ENCODE results near the gene RABL6.
"Not testable (repeated sequence)": the region's sequence is repeated elsewhere in the genome, so short reads cannot be mapped to it uniquely, and the experiment has no call there.

RABL6 gene

DNA sequence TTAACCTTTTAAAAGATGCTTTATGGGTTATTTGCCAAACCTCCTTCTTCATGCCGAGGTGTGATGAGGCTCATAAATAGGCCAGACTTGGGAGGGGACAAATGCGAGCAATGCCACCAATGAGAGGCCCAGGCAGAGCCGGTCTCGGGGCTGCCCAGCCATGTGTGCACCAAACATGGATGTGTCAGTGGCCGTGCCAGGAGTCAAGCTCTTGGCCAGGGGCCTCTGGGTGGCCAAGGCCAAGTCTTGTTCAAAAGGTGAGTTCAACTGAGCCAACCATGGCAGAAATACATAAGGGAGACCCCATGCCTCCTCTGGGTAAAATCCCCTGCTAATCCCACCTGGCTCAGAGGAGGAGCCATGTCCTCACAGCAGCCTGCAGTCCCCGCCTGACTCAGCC lies 32.6 kb upstream of the RABL6 start:
- no peak for DNase-seq (ENCODE audit: low read depth)

DNA sequence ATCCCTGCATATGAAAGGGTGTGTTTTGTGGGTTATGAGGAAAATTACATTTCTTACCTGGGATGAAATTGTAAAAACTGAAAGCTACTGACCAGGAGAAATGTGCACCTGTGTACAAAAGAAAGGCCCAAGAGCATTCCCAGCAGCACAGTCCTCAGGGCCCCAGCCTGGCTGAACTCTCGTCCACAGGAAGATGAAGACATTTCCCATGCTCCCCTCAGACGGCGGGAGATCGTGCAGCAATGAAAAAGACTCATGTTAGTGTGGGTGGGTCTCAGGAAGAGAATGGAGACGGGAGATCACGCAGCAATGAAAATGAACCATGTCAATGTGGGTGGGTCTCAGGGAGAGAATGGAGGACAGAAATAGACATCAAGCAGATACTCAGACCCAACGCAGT lies 30.8 kb upstream of the RABL6 start:
- DNase-seq (ENCODE audit: low read depth): no peak

DNA sequence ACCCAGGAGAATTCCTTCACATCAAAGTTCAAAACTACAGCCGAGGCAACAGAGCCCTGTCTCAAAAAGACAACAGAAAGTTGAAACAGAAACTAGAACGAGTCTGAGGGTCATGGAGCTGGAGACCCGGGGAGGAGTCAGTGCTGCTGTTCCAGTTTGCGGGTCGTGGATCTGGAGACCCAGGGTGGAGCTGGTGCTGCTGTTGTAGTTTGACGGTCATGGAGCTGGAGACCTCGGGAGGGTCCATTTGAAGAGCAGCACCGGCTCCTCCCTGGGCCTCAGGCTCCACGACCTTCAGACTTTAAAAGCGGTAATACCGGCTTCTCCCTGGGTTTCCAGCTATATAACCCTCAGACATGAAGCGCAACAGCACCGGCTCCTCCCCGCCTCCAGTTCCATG lies 30.4 kb upstream of the RABL6 start:
- DNase-seq (ENCODE audit: low read depth): no peak

DNA sequence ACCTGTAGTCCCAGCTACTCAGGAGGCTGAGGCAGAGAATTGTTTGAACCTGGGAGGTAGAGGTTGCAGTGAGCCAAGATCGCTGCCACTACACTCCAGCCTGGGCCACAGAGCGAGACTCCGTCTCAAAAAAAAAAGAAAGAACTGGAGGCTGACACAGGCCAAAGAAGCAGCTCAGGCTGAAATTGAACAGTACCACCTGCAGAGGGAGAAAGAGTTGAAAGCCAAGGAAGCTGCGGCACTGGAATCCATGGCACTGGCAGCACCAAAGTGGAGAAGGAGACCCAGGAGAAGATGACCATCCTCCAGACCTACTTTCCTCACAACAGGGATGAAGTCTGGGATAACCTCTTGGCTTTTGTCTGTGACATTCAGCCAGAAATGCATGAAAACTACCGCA lies 27.9 kb upstream of the RABL6 start:
- DNase-seq (ENCODE audit: low read depth): no peak

DNA sequence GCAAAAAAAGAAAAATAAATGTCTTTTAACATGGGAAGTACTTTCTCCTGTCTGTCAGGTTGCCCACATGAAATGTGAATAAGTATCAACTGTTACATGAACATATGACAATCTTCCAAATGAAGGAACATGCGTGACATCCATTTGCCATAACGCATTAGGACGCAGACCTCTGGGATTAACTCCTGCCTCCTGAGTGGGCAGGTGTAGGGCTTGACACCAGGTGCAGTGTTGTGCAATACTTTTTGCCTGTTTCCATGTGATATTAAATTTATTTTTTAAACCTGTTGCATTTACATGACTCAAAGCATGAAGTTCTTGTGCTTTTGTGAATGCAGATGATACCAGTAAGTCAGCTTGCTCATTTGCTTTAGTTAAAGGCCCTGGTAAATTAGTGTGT lies 25.3 kb upstream of the RABL6 start:
- no peak for DNase-seq (ENCODE audit: low read depth)

DNA sequence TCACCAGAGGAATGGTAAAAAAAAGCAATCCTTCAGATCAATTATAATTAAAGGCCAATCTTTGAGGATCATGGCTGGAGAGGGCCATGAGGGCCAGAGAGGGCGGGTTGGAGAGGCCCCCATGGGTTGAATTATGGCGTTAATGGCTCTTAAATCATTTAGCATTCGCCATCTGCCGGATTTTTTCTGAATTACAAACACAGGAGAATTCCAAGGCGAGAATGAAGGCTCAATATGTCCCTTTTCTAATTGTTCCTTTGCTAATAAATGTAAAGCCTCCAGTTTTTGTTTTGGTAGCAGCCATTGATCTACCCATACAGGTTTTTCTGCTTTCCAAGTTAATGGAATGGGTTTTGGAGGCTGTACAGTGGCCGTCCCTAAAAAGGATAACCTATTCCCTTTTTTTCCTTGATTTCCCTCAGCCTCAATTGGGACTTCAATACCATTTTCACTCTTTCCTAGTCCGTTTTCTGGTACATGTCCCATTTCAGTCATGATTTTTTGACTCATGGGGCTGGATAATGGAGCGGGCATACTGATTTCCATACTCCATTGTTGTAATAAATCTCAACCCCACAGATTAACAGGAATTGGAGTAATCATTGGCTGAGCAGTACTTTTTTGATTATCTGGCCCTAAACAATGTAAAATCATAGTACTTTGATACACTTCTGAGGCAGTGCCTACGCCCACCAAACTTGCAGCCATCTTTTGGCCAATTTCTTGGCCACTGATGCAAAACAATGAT lies 23.3 kb upstream of the RABL6 start:
- DNase-seq (ENCODE audit: low read depth): no peak

DNA sequence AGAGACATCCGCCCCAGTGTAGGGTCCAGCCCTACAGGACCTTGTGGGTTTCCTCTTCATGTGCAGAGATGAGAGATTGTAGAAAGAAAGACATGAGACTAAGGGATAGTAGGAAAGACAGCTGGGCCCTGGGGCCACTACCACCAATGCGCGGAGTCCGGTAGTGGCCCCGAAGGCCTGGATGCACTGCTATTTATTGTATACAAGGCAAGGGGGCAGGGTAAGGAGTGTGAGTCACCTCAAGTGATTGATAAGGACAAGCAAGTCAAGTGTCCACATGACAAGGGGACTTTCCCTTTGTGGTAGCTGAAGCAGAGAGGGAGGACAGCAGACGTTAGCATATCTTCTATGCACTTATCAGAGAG lies 22.8 kb upstream of the RABL6 start:
- no peak for DNase-seq (ENCODE audit: low read depth)

DNA sequence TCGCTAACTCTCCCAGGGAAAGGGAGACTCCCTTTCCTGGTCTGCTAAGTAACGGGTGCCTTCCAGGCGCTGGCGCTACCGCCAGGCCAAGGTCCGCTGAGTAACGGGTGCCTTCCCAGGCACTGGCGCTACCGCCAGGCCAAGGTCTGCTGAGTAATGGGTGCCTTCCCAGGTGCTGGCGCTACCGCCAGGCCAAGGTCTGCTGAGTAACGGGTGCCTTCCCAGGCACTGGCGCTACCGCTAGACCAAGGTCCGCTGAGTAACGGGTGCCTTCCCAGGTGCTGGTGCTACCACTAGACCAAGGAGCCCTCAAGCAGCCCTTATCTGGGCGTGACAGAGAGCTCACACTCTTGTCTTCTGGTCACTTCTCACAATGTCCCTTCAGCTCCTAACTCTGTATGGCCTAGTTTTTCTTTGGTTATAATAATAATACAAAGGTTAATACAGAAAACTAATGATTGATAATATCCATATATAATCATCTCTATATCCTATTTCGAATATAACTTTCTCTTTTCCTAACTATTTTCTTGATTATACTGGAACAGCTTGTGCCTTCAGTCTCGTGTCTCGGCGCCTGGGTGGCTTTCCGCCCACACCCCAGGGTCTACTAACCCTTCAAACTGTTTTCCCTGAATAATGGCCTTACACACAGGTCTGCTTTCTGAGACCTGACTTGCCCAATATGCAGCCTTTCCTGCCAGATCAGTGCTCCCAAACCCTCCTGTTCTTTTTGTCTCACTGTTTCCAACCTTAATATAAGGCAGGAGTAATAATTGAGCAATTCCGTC lies 22.0 kb upstream of the RABL6 start:
- not testable (repeated sequence) for DNase-seq (ENCODE audit: low read depth)

DNA sequence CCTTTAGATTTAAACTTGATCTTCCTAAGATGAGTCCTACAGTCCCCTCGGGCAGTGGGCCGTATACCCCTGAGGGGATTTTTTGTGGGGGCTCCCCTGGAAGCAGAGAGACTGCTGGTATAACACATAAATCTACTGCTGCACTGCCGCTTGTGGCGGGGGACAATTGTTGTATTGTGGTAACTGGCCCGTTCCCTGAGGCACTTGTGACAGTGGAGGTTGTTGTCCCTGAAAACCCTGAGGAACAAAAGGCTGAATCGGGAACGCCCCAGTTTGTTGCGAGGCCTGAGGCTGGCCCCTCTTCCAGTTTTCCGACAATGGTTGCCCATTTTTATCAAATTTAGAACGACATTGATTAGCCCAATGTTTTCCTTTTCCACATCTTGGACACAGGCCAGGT lies 21.3 kb upstream of the RABL6 start:
- no peak for DNase-seq (ENCODE audit: low read depth)

DNA sequence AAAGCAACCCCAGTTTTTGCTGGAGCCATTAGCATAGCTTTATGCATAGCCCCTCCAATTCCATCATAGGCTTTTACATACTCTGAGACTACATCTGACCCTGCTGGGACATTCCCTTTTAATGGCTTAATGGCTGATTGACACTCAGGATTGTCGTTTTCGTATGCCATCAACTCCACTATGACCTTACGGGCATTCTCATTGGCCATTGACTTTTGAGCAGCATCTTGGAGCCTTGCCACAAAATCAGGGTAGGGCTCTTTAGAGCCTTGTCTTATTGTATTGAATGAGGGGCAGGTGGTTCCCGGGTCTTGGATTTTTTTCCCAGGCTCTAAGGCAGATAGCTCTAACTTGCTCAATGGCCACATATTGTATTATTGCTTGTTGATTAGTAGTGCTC lies 20.8 kb upstream of the RABL6 start:
- DNase-seq (ENCODE audit: low read depth): not testable (repeated sequence)

DNA sequence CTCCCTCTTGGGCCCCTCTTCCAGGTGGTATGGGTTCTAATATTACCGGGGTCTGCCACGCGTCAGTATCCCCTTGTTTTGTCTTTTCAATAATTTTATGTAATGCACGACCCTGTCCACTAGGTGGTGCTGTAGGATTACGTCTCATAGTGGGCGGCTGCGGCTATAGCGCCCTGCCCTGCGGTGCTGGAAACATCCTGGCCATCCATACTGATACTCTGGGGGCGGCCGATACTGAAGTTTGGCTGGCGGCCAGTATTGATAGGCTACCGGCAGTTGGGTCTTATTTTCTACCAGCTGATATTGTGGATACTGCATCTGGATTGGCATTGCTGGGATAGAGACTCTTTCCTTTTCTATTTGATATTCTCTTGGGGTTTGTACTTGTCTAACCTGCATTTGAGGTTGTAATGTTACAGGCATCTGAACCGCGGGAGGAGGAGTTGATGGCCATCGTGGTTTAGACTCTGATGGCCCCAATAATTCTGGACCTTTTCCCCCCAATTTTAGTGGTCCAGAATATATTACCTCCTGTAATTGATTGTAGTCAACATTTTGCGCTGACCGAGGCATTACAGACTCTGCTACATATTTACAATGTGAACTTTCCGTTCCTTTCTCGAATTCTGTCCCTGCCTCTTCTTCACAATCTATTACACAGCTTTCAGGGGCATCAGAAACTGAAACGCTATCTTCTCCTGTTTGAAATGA lies 19.9 kb upstream of the RABL6 start:
- peak; percentile 48 for DNase-seq (ENCODE audit: low read depth)

DNA sequence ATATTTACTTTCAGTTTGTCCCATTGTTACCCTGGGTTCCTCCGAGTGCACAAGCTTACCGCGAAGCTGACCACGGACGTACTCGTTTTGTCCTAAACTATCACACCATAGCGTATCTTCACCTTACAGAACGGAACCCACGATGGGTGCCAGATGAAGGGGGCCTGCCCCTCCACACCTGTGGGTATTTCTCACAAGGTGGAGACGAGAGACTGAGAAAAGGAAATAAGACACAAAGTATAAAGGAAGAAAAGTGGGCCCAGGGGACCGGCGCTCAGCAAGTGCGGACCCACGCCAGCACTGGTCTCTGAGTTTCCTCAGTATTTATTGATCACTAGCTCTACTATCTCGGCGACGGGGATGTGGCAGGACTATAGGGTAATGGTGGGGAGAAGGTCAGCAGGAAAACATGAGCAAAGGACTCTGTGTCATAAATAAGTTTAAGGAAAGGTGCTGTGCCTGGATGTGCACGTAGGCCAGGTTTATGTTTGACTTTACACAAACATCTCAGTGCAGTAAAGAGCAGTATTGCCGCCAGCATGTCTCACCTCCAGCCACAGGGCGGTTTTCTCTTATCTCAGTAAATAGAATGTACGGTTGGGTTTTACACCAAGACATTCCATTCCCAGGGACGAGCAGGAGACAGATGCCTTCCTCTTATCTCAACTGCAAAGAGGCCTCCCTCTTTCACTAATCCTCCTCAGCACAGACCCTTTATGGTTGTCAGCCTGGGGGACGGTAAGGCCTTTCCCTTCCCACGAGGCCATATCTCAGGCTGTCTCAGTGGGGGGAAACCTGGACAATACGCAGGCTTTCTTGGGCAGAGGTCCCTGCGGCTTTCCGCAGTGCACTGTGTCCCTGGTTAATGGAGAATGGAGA lies 18.9 kb upstream of the RABL6 start:
- DNase-seq (ENCODE audit: low read depth): peak; percentile 96

DNA sequence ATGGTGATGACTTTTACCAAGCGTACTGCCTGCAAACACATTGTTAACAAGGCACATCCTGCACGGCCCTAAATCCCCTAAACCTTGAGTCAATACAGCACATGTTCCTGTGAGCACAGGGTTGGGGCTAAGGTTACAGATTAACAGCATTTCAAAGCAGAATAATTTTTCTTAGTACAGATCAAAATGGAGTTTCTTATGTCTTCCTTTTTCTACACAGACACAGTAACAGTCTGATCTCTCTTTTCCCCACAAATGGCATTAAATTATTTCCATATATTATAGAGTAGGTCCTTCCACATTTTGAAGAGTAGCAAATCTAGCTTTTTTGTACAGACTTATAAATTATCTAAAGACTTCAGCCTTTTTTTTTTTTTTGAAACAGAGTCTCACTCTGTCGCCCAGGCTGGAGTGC lies 18.2 kb upstream of the RABL6 start:
- DNase-seq (ENCODE audit: low read depth): no peak

DNA sequence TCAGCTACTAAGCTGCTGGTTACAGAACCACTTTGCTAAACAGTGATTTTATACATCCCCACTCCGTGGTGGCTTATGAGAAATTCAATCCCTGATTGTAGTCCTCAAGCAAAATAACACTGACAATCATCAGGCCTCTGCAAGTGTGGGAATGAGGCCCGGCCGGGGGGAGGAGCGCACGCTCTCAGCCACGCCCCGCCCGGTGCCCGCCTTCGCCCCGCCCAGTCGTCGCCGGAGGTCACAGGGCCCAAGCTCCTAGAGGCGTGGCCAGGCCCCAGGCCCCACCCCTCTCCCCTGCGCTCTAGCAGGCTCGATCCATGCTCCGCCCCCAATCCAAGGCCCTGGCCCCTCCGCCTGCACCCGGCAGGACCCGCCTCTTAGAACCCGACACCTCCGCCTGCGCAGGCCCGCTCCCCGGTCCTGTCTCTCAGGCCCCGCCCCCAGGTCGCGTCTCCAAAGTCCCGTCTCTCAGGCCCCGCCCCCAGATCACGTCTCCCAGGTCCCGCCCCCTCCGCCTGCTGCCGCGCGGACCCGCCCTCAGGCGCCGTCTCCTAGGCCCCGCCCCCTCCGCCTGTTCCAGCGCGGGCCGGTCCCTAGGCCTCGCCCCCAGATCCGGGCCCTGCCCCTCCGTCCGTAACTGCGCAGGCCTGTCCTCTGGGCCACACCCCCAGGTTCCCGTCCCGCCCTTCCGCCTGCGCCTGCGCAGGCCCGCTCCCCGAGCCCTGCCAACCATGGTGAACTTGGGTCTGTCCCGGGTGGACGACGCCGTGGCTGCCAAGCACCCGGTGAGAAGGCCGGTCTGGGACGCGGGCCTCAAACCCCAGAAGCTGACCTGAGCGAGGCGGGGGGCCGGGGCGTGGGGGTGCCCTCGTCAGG lies 16.9 kb upstream of the RABL6 start, which contains the start of gene TMEM141:
TSS of gene TMEM141 (plus strand) at position 705 of the 876 bp plus-strand sequence. CDS start at position 732, 27 bp downstream.
- DNase-seq (ENCODE audit: low read depth): peak; percentile 99

DNA sequence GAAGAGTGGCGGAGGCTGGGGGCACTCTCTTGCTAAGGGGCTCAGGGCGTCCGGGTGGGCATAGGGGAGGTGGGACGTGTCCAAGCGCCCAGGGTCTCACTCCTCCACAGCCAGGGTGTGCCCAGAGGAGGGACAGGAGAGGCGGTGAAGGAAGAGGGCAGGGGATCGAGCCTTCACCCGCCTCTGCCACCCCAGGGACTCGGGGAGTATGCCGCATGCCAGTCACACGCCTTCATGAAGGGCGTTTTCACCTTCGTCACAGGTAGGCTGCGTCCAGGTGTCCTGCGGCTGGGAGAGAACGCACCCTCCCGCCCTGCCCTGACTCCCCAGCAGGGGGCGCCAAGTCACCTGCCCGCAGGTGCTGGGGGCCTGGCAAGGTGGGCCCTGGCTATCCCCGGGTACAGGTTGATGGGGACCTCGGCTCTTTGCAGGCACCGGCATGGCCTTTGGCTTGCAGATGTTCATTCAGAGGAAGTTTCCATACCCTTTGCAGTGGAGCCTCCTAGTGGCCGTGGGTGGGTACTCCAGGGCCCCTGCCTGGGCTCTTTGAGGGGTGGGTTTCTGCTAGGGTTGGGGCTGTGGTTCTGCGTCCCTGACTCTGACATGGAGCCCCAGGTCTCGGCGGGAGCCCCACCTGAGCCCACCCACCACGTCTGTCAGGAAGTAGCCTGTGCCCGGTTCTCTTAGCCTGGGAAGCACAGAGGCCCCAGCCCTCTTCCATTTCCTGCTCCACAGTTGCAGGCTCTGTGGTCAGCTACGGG lies 16.1 kb upstream of the RABL6 start:
- DNase-seq (ENCODE audit: low read depth): peak; percentile 46

DNA sequence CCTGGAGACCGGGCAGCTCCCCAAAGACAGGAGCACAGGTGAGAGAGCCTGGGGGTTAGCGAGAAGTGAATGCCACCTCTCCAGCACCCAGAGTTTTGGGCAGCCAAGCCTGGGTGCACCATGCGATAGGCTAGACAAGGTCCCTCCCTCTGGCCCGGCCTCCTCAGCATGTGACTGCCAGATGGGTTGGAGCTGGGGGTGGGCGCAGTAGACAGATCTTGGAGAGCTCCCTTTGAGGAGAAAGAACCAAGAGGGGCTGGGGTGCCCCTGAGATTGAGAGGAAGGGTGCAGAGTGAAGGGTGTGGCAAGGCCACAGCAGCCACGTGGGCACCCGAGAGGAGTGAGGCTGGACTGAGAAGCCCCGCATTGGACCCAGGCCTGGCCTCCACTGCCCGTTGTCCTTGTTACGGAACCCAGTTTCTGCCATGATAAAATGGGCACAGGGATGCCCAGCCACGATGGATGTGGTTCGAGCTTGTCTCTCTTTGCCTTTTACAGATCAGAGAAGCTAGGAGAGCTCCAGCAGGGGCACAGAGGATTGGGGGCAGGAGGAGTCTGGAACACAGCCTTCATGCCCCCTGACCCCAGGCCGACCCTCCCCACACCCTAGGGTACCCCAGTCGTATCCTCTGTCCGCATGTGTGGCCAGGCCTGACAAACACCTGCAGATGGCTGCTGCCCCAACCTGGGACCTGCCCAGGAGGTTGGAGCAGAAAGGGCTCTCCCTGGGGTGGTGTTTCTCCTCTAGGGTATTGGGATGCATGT lies 15.2 kb upstream of the RABL6 start:
- peak; percentile 52 for DNase-seq (ENCODE audit: low read depth)

DNA sequence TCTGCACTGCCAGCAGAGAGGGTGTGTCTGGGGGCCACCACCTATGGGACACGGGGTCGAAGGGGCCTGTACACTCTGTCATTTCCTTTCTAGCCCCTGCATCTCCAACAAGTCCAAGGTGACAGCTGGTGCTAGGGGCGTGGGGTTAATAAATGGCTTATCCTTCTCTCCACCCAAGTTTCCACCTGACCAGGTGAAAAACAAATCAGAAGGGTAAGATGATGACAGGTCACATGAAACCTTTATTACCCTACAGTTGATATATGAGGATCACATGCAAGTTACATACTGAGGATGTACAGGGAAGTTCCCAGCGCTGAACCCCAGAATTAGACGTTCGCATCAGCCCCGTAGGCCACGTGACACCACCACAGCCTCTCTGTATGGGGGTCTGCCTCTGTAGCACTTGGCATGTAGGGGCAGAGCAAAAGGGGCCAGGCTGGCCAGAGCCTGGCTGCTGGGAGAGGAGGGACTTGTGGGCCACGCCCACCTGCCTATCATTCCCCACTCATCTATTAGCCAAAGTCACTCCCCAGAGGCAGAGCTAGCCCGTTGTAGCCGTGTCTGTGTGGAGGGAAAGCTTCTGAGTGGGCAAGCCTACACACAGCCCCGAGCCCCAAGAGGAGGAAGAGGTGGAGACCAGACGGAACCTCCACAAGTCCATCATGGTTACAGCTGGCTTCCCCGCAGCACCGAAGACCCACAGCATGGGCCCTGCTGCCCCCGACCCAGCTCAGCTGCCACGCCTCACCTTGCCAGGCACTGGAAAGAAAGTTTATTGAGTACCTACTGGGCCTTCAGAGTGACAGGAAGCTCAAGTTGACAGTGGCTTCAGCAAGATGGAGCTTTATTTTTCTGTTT lies 14.4 kb upstream of the RABL6 start:
- peak; percentile 78 for DNase-seq (ENCODE audit: low read depth)

DNA sequence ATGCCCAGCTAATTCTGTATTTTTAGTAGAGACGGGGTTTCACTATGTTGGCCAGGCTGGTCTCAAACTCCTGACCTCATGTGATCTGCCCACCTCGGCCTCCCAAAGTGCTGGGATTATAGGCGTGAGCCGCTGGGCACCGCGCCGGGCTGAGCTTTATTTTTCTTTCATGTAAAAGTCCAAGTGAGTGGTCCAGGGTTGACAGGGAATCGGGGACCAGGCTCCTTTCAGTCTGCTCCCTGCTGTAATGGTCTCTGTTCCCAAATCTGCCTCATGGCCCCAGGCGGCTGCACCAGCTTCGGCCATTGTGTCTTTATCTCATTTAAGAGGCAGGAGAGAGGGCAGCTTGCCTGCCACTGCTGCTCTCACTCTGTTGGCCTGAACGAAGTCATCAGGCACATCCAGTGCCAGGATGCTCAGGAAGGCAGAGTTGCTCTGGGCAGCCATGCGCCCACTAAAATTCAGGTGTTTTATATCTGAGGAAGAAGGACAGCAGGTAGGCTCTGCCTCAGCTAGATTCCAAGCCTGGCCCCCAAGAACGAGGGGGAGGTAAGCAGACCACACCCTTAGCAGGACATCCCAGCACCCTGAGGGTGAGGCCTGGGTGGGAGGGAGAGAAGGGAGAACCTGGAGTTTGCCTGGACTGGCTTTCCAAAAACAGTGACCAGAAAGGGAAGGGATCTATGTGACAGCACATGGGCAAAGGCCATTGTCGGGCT lies 13.3 kb upstream of the RABL6 start:
- no peak for DNase-seq (ENCODE audit: low read depth)
